MM.1S (cell line): ENCODE results near the gene AHCY.

ENCODE experiments used
- DNase-seq: peaks from one replicate; pipeline ENCODE4 v3.0.0-alpha.2; 2015
- H2AFZ ChIP-seq: fragments of 300-600 bp; sonication (generic); 2 replicates; pipeline ENCODE4 v1.6.0; 2016; ENCODE audit warnings: antibody characterized with exemption, low read length
- H3F3A ChIP-seq: fragments of 300-600 bp; sonication (generic); 2 replicates; pipeline ENCODE4 v1.6.1; 2016; ENCODE audit warnings: mild to moderate bottlenecking, antibody characterized with exemption, low read length, moderate library complexity, mixed read lengths; ENCODE audit not compliant: insufficient read depth
- H3K27ac ChIP-seq: fragments of 300-600 bp; sonication (generic); 2 replicates; pipeline ENCODE4 v1.5.1; 2016; ENCODE audit warnings: mild to moderate bottlenecking, low read length
- H3K27me3 ChIP-seq: fragments of 300-600 bp; sonication (generic); replicated peaks from 2 replicates; pipeline ENCODE4 v1.6.0; 2016; ENCODE audit warnings: low read length; ENCODE audit not compliant: insufficient read depth
- H3K36me3 ChIP-seq: fragments of 300-600 bp; sonication (generic); replicated peaks from 2 replicates; pipeline ENCODE4 v1.6.1; 2016; ENCODE audit warnings: mild to moderate bottlenecking, low read length, mixed read lengths; ENCODE audit not compliant: insufficient read depth
- H3K4me1 ChIP-seq: fragments of 300-600 bp; sonication (generic); 2 replicates; pipeline ENCODE4 v1.6.1; 2016; ENCODE audit warnings: low read length, mixed read lengths
- H3K4me2 ChIP-seq: fragments of 300-600 bp; sonication (generic); 2 replicates; pipeline ENCODE4 v1.6.0; 2016; ENCODE audit warnings: low read depth, low read length
- H3K4me3 ChIP-seq: fragments of 300-600 bp; sonication (generic); 2 replicates; pipeline ENCODE4 v1.5.1; 2016; ENCODE audit warnings: low read length, mixed read lengths
- H3K79me2 ChIP-seq: fragments of 300-600 bp; sonication (generic); 2 replicates; pipeline ENCODE4 v1.6.1; 2016; ENCODE audit warnings: mixed run types, low read length, mixed read lengths
- H3K9ac ChIP-seq: fragments of 300-600 bp; sonication (generic); 2 replicates; pipeline ENCODE4 v1.6.1; 2016; ENCODE audit warnings: low read length, mixed read lengths
- H3K9me2 ChIP-seq: fragments of 300-600 bp; sonication (generic); replicated peaks from 2 replicates; pipeline ENCODE4 v1.6.1; 2016; ENCODE audit warnings: mild to moderate bottlenecking, low read length, mixed read lengths; ENCODE audit not compliant: insufficient read depth
- H3K9me3 ChIP-seq: fragments of 300-600 bp; sonication (generic); replicated peaks from 2 replicates; pipeline ENCODE4 v1.6.1; 2016; ENCODE audit warnings: mild to moderate bottlenecking, low read length, mixed read lengths; ENCODE audit not compliant: insufficient read depth
- H4K20me1 ChIP-seq: fragments of 300-600 bp; sonication (generic); 2 replicates; pipeline ENCODE4 v1.6.1; 2016; ENCODE audit warnings: mild to moderate bottlenecking, low read length, moderate library complexity, mixed read lengths; ENCODE audit not compliant: insufficient read depth
- EZH2 ChIP-seq: fragments of 300-600 bp; sonication (generic); optimal IDR thresholded peaks from 2 replicates; pipeline ENCODE3; 2017; ENCODE audit warnings: low read depth, mild to moderate bottlenecking, antibody characterized with exemption, low read length, mixed read lengths
- EZH2phosphoT487 ChIP-seq: fragments of 300-600 bp; sonication (generic); IDR thresholded peaks from 2 replicates; pipeline ENCODE4 v1.6.1; 2018; ENCODE audit warnings: antibody characterized with exemption, low read length
- TF ChIP-seq, protein P1 (sequence below): fragments of 300-600 bp; sonication (generic); IDR thresholded peaks from 2 replicates; pipeline ENCODE4 v1.5.1; 2016; ENCODE audit warnings: antibody characterized with exemption, low read length, mixed read lengths

The AHCY gene

DNA sequence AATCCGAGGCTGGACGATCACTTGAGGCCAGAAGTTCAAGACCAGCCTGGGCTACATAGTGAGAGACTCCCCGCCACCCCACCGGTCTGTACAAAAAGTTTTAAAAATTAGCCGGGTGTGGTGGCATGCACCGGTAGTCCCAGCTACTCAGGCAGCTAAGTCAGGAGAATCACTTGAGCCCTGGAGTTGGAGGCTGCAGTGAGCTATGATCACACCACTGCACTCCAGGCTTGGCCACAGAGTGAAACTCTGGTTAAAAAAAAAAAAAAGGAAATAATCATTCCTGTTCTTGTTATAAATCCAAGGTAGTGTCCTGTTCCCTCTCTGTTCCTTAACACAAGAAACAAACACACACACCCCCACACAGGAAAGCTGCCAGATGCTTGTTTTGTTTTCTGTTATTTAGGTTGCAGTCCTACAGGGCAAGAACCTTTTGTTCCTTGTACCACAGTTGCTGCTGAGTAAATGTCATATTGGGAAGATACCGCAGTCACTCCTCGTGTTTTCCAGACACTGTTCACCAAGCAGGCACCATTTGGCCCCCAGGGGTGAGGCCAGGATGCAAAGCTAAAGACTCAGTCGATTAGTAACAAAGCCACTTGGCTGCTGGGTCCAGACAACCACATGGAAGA lies 33.0 kb downstream of the AHCY start:
- Histone ChIP-seq H3K9me2 (no peaks in the 10 kb centered on the region), H3K27me3 (no peaks in the 10 kb centered on the region), H3K9me3 (no peaks in the 10 kb centered on the region), H3K9ac (no peak overlapping the region), H3K36me3 (no peaks in the 10 kb centered on the region), H3K27ac (no peak overlapping the region), H2AFZ (no peak overlapping the region), H3K79me2 (no peaks in the 10 kb centered on the region), H3F3A (0 out of 2 replicates have a peak, but pooled peaks cover 7% of the 10 kb centered on the region), H4K20me1 (no peaks in the 10 kb centered on the region), H3K4me2 (no peak overlapping the region), H3K4me3 (no peak overlapping the region), H3K4me1 (no peaks in the 10 kb centered on the region)
- TF ChIP-seq EZH2 (no peak), EZH2phosphoT487 (no peak)
- TF ChIP-seq, protein P1, sequence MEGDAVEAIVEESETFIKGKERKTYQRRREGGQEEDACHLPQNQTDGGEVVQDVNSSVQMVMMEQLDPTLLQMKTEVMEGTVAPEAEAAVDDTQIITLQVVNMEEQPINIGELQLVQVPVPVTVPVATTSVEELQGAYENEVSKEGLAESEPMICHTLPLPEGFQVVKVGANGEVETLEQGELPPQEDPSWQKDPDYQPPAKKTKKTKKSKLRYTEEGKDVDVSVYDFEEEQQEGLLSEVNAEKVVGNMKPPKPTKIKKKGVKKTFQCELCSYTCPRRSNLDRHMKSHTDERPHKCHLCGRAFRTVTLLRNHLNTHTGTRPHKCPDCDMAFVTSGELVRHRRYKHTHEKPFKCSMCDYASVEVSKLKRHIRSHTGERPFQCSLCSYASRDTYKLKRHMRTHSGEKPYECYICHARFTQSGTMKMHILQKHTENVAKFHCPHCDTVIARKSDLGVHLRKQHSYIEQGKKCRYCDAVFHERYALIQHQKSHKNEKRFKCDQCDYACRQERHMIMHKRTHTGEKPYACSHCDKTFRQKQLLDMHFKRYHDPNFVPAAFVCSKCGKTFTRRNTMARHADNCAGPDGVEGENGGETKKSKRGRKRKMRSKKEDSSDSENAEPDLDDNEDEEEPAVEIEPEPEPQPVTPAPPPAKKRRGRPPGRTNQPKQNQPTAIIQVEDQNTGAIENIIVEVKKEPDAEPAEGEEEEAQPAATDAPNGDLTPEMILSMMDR, result no peak
- DNase-seq, result no peak

DNA sequence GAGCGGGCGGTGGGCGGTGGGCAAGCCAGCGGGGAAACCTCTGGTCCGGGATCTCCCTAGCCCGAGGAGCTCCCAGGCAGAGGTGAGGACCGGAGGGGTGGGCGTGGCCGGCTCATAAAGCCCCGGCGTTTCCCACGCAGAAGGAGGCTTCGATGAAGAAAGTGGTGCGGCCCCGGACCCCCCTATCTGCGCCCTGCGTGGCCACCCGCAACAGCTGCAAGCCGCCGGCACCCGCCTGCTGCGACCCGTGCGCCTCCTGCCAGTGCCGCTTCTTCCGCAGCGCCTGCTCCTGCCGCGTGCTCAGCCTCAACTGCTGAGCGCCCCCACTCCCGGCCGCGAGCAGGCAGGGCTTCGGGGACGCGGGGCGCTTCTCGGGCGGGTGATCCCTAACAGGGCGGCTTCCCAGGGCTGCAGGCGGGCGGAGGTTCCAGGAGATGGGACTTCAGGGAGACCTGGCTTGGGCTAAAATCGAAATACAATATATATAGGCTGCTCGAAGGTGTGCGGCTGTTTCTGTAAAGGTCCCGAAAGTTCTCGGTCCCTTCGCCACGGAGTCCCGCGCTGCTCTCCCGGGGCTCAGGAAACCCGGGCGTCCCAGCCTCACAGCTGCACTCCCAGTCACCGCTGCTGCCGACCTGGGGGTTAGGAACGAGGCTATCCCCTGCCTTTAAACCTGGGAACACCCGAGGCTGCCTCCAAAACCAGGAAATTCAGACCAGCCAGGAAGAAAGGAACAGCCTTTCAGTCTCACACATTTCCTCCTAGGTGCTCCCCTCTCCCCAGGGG lies 34.1 kb downstream of the AHCY start:
- Histone ChIP-seq H3K9me3 (no peaks in the 10 kb centered on the region), H3K4me2 (peak overlapping the region; percentile 73), H4K20me1 (no peaks in the 10 kb centered on the region), H3F3A (0 out of 2 replicates have a peak, but pooled peaks cover 7% of the 10 kb centered on the region), H3K9me2 (no peaks in the 10 kb centered on the region), H3K36me3 (no peaks in the 10 kb centered on the region), H3K9ac (peak overlapping the region; percentile 4; the same call in 1 of the 2 replicates), H3K4me1 (no peaks in the 10 kb centered on the region), H3K79me2 (no peaks in the 10 kb centered on the region), H3K27me3 (no peaks in the 10 kb centered on the region), H3K4me3 (peak overlapping the region; percentile 51), H3K27ac (no peak overlapping the region), H2AFZ (peak overlapping the region; percentile 77)
- no peak for TF ChIP-seq EZH2
- TF ChIP-seq, protein P1, result no peak
- TF ChIP-seq EZH2phosphoT487, result no peak
- peak; percentile 47 for DNase-seq

DNA sequence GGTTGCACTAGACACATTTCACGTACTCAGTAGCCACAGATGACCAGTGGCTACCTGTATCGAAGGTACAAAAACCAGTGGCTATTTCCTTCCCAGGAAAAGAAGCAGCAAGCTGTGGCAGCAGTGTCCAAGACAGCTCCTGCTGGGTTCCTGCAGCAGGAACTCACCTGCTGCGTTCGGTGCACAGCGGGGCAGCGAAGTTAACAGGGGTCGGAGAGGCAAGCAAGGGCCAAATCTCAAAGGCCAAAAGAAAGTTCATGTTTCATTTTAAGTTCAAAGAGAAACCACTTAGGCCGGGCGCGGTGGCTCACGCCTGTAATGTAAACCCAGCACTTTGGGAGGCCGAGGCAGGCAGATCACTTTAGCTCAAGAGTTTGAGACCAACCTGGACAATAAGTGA lies 35.0 kb downstream of the AHCY start:
- Histone ChIP-seq H3K79me2 (no peaks in the 10 kb centered on the region), H2AFZ (no peak overlapping the region), H3F3A (0 out of 2 replicates have a peak, but pooled peaks cover 7% of the 10 kb centered on the region), H3K36me3 (no peaks in the 10 kb centered on the region), H4K20me1 (no peaks in the 10 kb centered on the region), H3K4me3 (no peak overlapping the region), H3K4me1 (no peaks in the 10 kb centered on the region), H3K9me3 (no peaks in the 10 kb centered on the region), H3K27ac (no peak overlapping the region), H3K9ac (no peak overlapping the region), H3K4me2 (no peak overlapping the region), H3K27me3 (no peaks in the 10 kb centered on the region), H3K9me2 (no peaks in the 10 kb centered on the region)
- TF ChIP-seq EZH2 (no peak), EZH2phosphoT487 (no peak)
- no peak for DNase-seq
